IMR-90 (cell line): Measurements from ENCODE around the gene KCNH2. TPM values are rescaled to one million over a fixed set of nuclear protein-coding genes. Genes with fewer than 3 reads are reported as not detected.

Experiments used
- ATAC-seq: fragments of 200-7000 bp; cut with Tn5 transposase; 2 replicates; pipeline ENCODE4 v1.9.1; 2020; ENCODE audit warnings: low read depth, mild to moderate bottlenecking, moderate library complexity
- BruUV-seq: library from RNA; stranded (reverse); fragments of 400-500 nt; replicated peaks from 2 replicates; lab custom pipeline; 2021; lab: Mats Ljungman, UMichigan
- CTCF ChIA-PET: fragments of 300-600 bp; formaldehyde crosslinking; extraction: SDS; loops from one replicate; lab custom pipeline; 2021; ENCODE audit warnings: antibody characterized with exemption; lab: Yijun Ruan, JAX
- POLR2A ChIA-PET: fragments of 300-600 bp; sonication (Branson Sonifier 250); formaldehyde crosslinking; loops from one replicate; lab custom pipeline; 2022; ENCODE audit warnings: antibody characterized with exemption; ENCODE audit not compliant: unreplicated experiment; lab: Charles Lee
- DNase-seq: peaks from one replicate; pipeline ENCODE4 v3.0.0; 2013
- H2AFZ ChIP-seq: replicated peaks from 2 replicates; pipeline ENCODE3; 2013; ENCODE audit warnings: low read length, mild to moderate bottlenecking; ENCODE audit not compliant: poor library complexity
- H2AK5ac ChIP-seq: 2 replicates; pipeline ENCODE4 v1.6.1; 2013; ENCODE audit warnings: low read depth, low read length, inconsistent platforms
- H2AK9ac ChIP-seq: replicated peaks from 2 replicates; pipeline ENCODE3; 2013; ENCODE audit warnings: mild to moderate bottlenecking, low read depth, low read length, moderate library complexity; ENCODE audit not compliant: poor library complexity
- H2BK120ac ChIP-seq: 2 replicates; pipeline ENCODE4 v1.6.1; 2013; ENCODE audit warnings: low read depth, low read length, inconsistent platforms
- H2BK15ac ChIP-seq: 3 replicates; pipeline ENCODE4 v1.6.1; 2013; ENCODE audit warnings: low read depth, low read length, inconsistent platforms
- H2BK20ac ChIP-seq: 2 replicates; pipeline ENCODE4 v1.6.1; 2013; ENCODE audit warnings: low read depth, mild to moderate bottlenecking, inconsistent platforms, low read length, moderate library complexity
- H2BK5ac ChIP-seq: 2 replicates; pipeline ENCODE4 v1.6.1; 2013; ENCODE audit warnings: mild to moderate bottlenecking, low read depth, low read length, inconsistent platforms; ENCODE audit not compliant: poor library complexity, severe bottlenecking
- H3K14ac ChIP-seq: replicated peaks from 2 replicates; pipeline ENCODE4 v1.6.1; 2013; ENCODE audit warnings: low read depth, low read length, inconsistent platforms
- H3K18ac ChIP-seq: 2 replicates; pipeline ENCODE4 v1.6.1; 2013; ENCODE audit warnings: low read depth, low read length, control low read depth
- H3K23ac ChIP-seq: 2 replicates; pipeline ENCODE4 v1.6.1; 2013; ENCODE audit warnings: low read depth, low read length, inconsistent platforms
- H3K27ac ChIP-seq: 2 replicates; pipeline ENCODE4 v1.5.1; 2013; ENCODE audit warnings: mild to moderate bottlenecking, control low read depth, low read length; ENCODE audit not compliant: insufficient read depth
- H3K27me3 ChIP-seq: 2 replicates; pipeline ENCODE4 v1.6.1; 2013; ENCODE audit warnings: low read length; ENCODE audit not compliant: control insufficient read depth, insufficient read depth
- H3K36me3 ChIP-seq: 2 replicates; pipeline ENCODE4 v1.6.1; 2013; ENCODE audit warnings: low read length, mixed read lengths; ENCODE audit not compliant: control insufficient read depth, insufficient read depth
- H3K4ac ChIP-seq: 2 replicates; pipeline ENCODE4 v1.6.1; 2013; ENCODE audit warnings: low read depth, low read length, inconsistent platforms
- H3K4me1 ChIP-seq: 2 replicates; pipeline ENCODE4 v1.6.1; 2013; ENCODE audit warnings: low read length, mixed read lengths; ENCODE audit not compliant: control insufficient read depth, insufficient read depth
- H3K4me2 ChIP-seq: 2 replicates; pipeline ENCODE4 v1.6.1; 2013; ENCODE audit warnings: low read depth, mild to moderate bottlenecking, control low read depth, low read length, moderate library complexity
- H3K4me3 ChIP-seq: 2 replicates; pipeline ENCODE4 v1.5.1; 2013; ENCODE audit warnings: low read depth, mild to moderate bottlenecking, control low read depth, low read length, moderate library complexity; ENCODE audit not compliant: insufficient read depth
- H3K56ac ChIP-seq: 2 replicates; pipeline ENCODE4 v1.6.1; 2013; ENCODE audit warnings: low read length, inconsistent platforms; ENCODE audit not compliant: insufficient read depth; ENCODE audit errors: extremely low read depth
- H3K79me1 ChIP-seq, 2 experiments: 2 replicates each; pipeline ENCODE4 v1.6.1; 2013; ENCODE audit warnings: low read length in 2 of 2, inconsistent platforms in 1 of 2, low read depth in 1 of 2
- H3K9ac ChIP-seq: 2 replicates; pipeline ENCODE4 v1.6.1; 2013; ENCODE audit warnings: low read depth, low read length, control low read depth
- H3K9me1 ChIP-seq: 2 replicates; pipeline ENCODE4 v1.6.1; 2013; ENCODE audit warnings: low read length, inconsistent platforms; ENCODE audit not compliant: insufficient read depth
- H3K9me3 ChIP-seq: 2 replicates; pipeline ENCODE4 v1.6.1; 2013; ENCODE audit warnings: low read length; ENCODE audit not compliant: control insufficient read depth, insufficient read depth
- H4K20me1 ChIP-seq: 2 replicates; pipeline ENCODE4 v1.6.1; 2013; ENCODE audit warnings: low read length, inconsistent platforms; ENCODE audit not compliant: insufficient read depth
- H4K5ac ChIP-seq: 2 replicates; pipeline ENCODE4 v1.6.1; 2013; ENCODE audit warnings: mild to moderate bottlenecking, low read depth, low read length, control low read depth
- H4K8ac ChIP-seq, 2 experiments: 2 replicates each; pipeline ENCODE4 v1.6.1; 2013; ENCODE audit warnings: low read depth in 2 of 2, low read length in 2 of 2, control low read depth in 1 of 2, inconsistent platforms in 1 of 2
- H4K91ac ChIP-seq: 2 replicates; pipeline ENCODE4 v1.6.1; 2013; ENCODE audit warnings: low read depth, low read length, inconsistent platforms; ENCODE audit not compliant: insufficient read depth
- BHLHE40 ChIP-seq: fragments of 150-350 bp; IDR thresholded peaks from 2 replicates; pipeline ENCODE4 v1.6.1; 2016; ENCODE audit warnings: mild to moderate bottlenecking, low read depth, low read length
- CEBPB ChIP-seq: IDR thresholded peaks from 2 replicates; pipeline ENCODE4 v1.6.1; 2012; ENCODE audit warnings: low read depth, low read length, improper control_type of control experiment
- CHD1 ChIP-seq: IDR thresholded peaks from 2 replicates; pipeline ENCODE4 v1.6.1; 2012; ENCODE audit warnings: low read depth, low read length, improper control_type of control experiment
- ELK1 ChIP-seq: fragments of 150-350 bp; IDR thresholded peaks from 2 replicates; pipeline ENCODE4 v1.6.1; 2016; ENCODE audit warnings: low read depth, mild to moderate bottlenecking, low read length, moderate library complexity, borderline replicate concordance
- MAFK ChIP-seq: IDR thresholded peaks from 2 replicates; pipeline ENCODE4 v1.6.1; 2012; ENCODE audit warnings: low read depth, low read length, improper control_type of control experiment
- MAZ ChIP-seq: IDR thresholded peaks from 2 replicates; pipeline ENCODE4 v1.6.1; 2012; ENCODE audit warnings: low read depth, mild to moderate bottlenecking, low read length, improper control_type of control experiment, moderate library complexity, borderline replicate concordance
- MXI1 ChIP-seq: IDR thresholded peaks from 2 replicates; pipeline ENCODE4 v1.6.1; 2012; ENCODE audit warnings: low read depth, mild to moderate bottlenecking, low read length, moderate library complexity, borderline replicate concordance
- NFE2L2 ChIP-seq: fragments of 150-350 bp; IDR thresholded peaks from 2 replicates; pipeline ENCODE4 v1.6.1; 2016; ENCODE audit warnings: low read depth, mild to moderate bottlenecking, low read length
- POLR2A ChIP-seq: IDR thresholded peaks from 2 replicates; pipeline ENCODE4 v1.6.1; 2012; ENCODE audit warnings: mild to moderate bottlenecking, low read depth, low read length
- RCOR1 ChIP-seq: IDR thresholded peaks from 2 replicates; pipeline ENCODE4 v1.6.1; 2012; ENCODE audit warnings: mild to moderate bottlenecking, low read length, improper control_type of control experiment; ENCODE audit not compliant: insufficient replicate concordance
- RFX5 ChIP-seq: IDR thresholded peaks from 2 replicates; pipeline ENCODE4 v1.8.0; 2012; ENCODE audit warnings: low read depth, mild to moderate bottlenecking, low read length, moderate library complexity
- SMC3 ChIP-seq: fragments of 150-350 bp; IDR thresholded peaks from 2 replicates; pipeline ENCODE4 v1.6.1; 2016; ENCODE audit warnings: low read depth, mild to moderate bottlenecking, antibody characterized with exemption, low read length, moderate library complexity
- WGBS, 2 experiments: methylation state at CpG; one replicate each; pipeline versions ENCODE4 v1.1.5 to v1.1.7; 2013; ENCODE audit warnings: missing lambda C conversion rate in 2 of 2; ENCODE audit not compliant: insufficient read length in 1 of 2; ENCODE audit errors: extremely low coverage in 2 of 2; 5-methylcytosine and 5-hydroxymethylcytosine counted together
- dilution Hi-C: fragments of 300-500 bp; cut with HindIII; formaldehyde crosslinking; loops from one replicate; pipeline ENCODE4 v1.14.3; 2018; ENCODE audit warnings: low sequenced_read_pairs; ENCODE audit not compliant: unreplicated experiment
- in situ Hi-C: fragments of 300-500 bp; cut with MboI; formaldehyde crosslinking; loops from 3 replicates; pipeline ENCODE4 v1.14.3; 2019; ENCODE audit warnings: low sequenced_read_pairs, inconsistent platforms, mixed read lengths
- intact Hi-C: fragments of 100-400 bp; cut with micrococcal nuclease; formaldehyde crosslinking; loops from 2 replicates; pipeline ENCODE4 v1.10.0; 2022
- polyA plus RNA-seq, 3 experiments: library from polyadenylated mRNA; depleted of rRNA; stranded (reverse); fragments of >200 nt; gene quantifications; 2 replicates each; pipeline ENCODE4 v1.2.3, GENCODE V29; 2012; ENCODE audit warnings: low replicate concordance in 1 of 3
- total RNA-seq: library from RNA; depleted of rRNA; stranded (reverse); fragments of >200 nt; gene quantifications from 2 replicates; pipeline ENCODE4 v1.2.3, GENCODE V29; 2012

The KCNH2 gene
- total and polyA plus RNA-seq, 2 of the 4 experiments (the other 2 are of a cell fraction) = 0.90 to 2.1 TPM

- no peaks in the 10 kb centered on the region for H3K79me1 ChIP-seq
- H3K36me3 ChIP-seq = no peaks in the 10 kb centered on the region
- no peak overlapping the region for H3K14ac ChIP-seq
- H3K23ac ChIP-seq = no peak overlapping the region
- no peaks in the 10 kb centered on the region for H3K9me1 ChIP-seq
- no peaks in the 10 kb centered on the region for H3K9me3 ChIP-seq
- no peak overlapping the region for H3K4me3 ChIP-seq
- H2AK9ac ChIP-seq = no peak overlapping the region
- no peak overlapping the region for H3K4ac ChIP-seq
- no peak overlapping the region for H3K4me2 ChIP-seq
- WGBS, 2 experiments = no CpG with 5 or more reads among the region's 10 CpGs
- H2BK5ac ChIP-seq = no peak overlapping the region
- no peak overlapping the region for H3K9ac ChIP-seq
- H2AK5ac ChIP-seq = no peak overlapping the region
- dilution Hi-C loops (no loop called here), intact Hi-C loops (no loop called here), in situ Hi-C loops (no loop called here)
- no peak overlapping the region for H3K56ac ChIP-seq
- ChIA-PET CTCF (interaction anchor here (1.4 kb wide), 1 partner anchor 10 kb away, joined by 3 read pairs; no protein-coding TSS in a partner anchor), POLR2A (no interaction called here)
- H2BK15ac ChIP-seq = no peak overlapping the region
- no peak overlapping the region for H4K5ac ChIP-seq
- no peaks in the 10 kb centered on the region for H3K4me1 ChIP-seq
- no peak overlapping the region for H3K18ac ChIP-seq
- DNase-seq = no peak
- H4K20me1 ChIP-seq = no peaks in the 10 kb centered on the region
- ATAC-seq = no peak
- H2BK20ac ChIP-seq = no peak overlapping the region
- no peak for TF ChIP-seq NFE2L2
- no peak for TF ChIP-seq POLR2A
- TF ChIP-seq MAZ = no peak
- no peak for TF ChIP-seq MAFK
- no peak for TF ChIP-seq SMC3
- TF ChIP-seq CEBPB = no peak
- no peak for TF ChIP-seq RFX5
- TF ChIP-seq CHD1 = no peak
- TF ChIP-seq RCOR1 = no peak
- TF ChIP-seq ELK1 = no peak
- no peak for TF ChIP-seq BHLHE40
- no peak for TF ChIP-seq MXI1
- no peak overlapping the region for H4K91ac ChIP-seq
- BruUV-seq = no TSS peak
- no peak overlapping the region for H4K8ac ChIP-seq
- H3K27me3 ChIP-seq = peaks cover 19% of the 10 kb centered on the region
- no peak overlapping the region for H2AFZ ChIP-seq
- H2BK120ac ChIP-seq = no peak overlapping the region
- no peak overlapping the region for H3K27ac ChIP-seq
Observed at GRCh38 chr7:150919160-150919559, 59.0 kb downstream of the KCNH2 start.
